ENCODE results near the gene POLR1E.

POLR1E gene

GRCh38 chr9:37514999-37515398 is 29.3 kb downstream of the POLR1E start:
- Histone ChIP-seq H3K9me3 (ENCODE audit: severe bottlenecking) (no peaks in the 10 kb centered on the region), H3K27me3 (ENCODE audit: insufficient read depth, low read depth, severe bottlenecking) (no peaks in the 10 kb centered on the region), H3K27ac (no peak overlapping the region), H3K36me3 (peaks cover 89% of the 10 kb centered on the region), H3K4me3 (ENCODE audit: low read depth, low read length) (no peak overlapping the region)
- no peak for DNase-seq
- no peak for TF ChIP-seq CTCF (IDR thresholded peaks at IDR 0.05; ENCODE audit: low read depth, low read length)

- TF ChIP-seq CTCF (IDR thresholded peaks at IDR 0.05; ENCODE audit: low read depth, low read length), result no peak
- H3K9me3 ChIP-seq (ENCODE audit: severe bottlenecking), result no peaks in the 10 kb centered on the region
- no peaks in the 10 kb centered on the region for H3K27me3 ChIP-seq (ENCODE audit: insufficient read depth, low read depth, severe bottlenecking)
- no peak for DNase-seq
- H3K4me3 ChIP-seq (ENCODE audit: low read depth, low read length), result no peak overlapping the region
- peaks cover 84% of the 10 kb centered on the region for H3K36me3 ChIP-seq
- no peak overlapping the region for H3K27ac ChIP-seq
Observed at GRCh38 chr9:37515620-37516258, 30.0 kb downstream of the POLR1E start.

GRCh38 chr9:37517923-37518322 is 32.2 kb downstream of the POLR1E start:
- Histone ChIP-seq H3K27me3 (ENCODE audit: insufficient read depth, low read depth, severe bottlenecking) (no peaks in the 10 kb centered on the region), H3K9me3 (ENCODE audit: severe bottlenecking) (no peaks in the 10 kb centered on the region), H3K36me3 (peaks cover 87% of the 10 kb centered on the region), H3K4me3 (ENCODE audit: low read depth, low read length) (no peak overlapping the region), H3K27ac (no peak overlapping the region)
- DNase-seq, result no peak
- no peak for TF ChIP-seq CTCF (IDR thresholded peaks at IDR 0.05; ENCODE audit: low read depth, low read length)

GRCh38 chr9:37520641-37521040 is 34.9 kb downstream of the POLR1E start:
- Histone ChIP-seq H3K36me3 (peaks cover 89% of the 10 kb centered on the region), H3K9me3 (ENCODE audit: severe bottlenecking) (no peaks in the 10 kb centered on the region)
- TF ChIP-seq CTCF (IDR thresholded peaks at IDR 0.05; ENCODE audit: low read depth, low read length), result no peak

GRCh38 chr9:37521111-37521510 is 35.4 kb downstream of the POLR1E start:
- H3K27me3 ChIP-seq (ENCODE audit: insufficient read depth, low read depth, severe bottlenecking), result no peaks in the 10 kb centered on the region
- TF ChIP-seq CTCF (IDR thresholded peaks at IDR 0.05; ENCODE audit: low read depth, low read length), result no peak
- DNase-seq, result no peak
- H3K4me3 ChIP-seq (ENCODE audit: low read depth, low read length), result no peak overlapping the region
- H3K27ac ChIP-seq, result no peak overlapping the region
- H3K9me3 ChIP-seq (ENCODE audit: severe bottlenecking), result no peaks in the 10 kb centered on the region
- H3K36me3 ChIP-seq, result peaks cover 89% of the 10 kb centered on the region

More at GRCh38 chr9:37520641-37521040, 34.9 kb downstream of the POLR1E start:
- no peak overlapping the region for H3K4me3 ChIP-seq (ENCODE audit: low read depth, low read length)
- no peak for DNase-seq
- no peaks in the 10 kb centered on the region for H3K27me3 ChIP-seq (ENCODE audit: insufficient read depth, low read depth, severe bottlenecking)
- H3K27ac ChIP-seq, result no peak overlapping the region

GRCh38 chr9:37522971-37523370 is 37.2 kb downstream of the POLR1E start:
- Histone ChIP-seq H3K27me3 (ENCODE audit: insufficient read depth, low read depth, severe bottlenecking) (no peaks in the 10 kb centered on the region), H3K27ac (no peak overlapping the region), H3K36me3 (peaks cover 90% of the 10 kb centered on the region), H3K9me3 (ENCODE audit: severe bottlenecking) (no peaks in the 10 kb centered on the region), H3K4me3 (ENCODE audit: low read depth, low read length) (no peak overlapping the region)
- DNase-seq, result no peak
- TF ChIP-seq CTCF (IDR thresholded peaks at IDR 0.05; ENCODE audit: low read depth, low read length), result no peak
